ENCODE data around the gene CAMSAP2. TPM values are rescaled to one million over a fixed set of nuclear protein-coding genes. Genes with fewer than 3 reads are reported as not detected.

The CAMSAP2 gene
- total RNA-seq, 1 donor from 2014 or later = 27.9 TPM

DNA sequence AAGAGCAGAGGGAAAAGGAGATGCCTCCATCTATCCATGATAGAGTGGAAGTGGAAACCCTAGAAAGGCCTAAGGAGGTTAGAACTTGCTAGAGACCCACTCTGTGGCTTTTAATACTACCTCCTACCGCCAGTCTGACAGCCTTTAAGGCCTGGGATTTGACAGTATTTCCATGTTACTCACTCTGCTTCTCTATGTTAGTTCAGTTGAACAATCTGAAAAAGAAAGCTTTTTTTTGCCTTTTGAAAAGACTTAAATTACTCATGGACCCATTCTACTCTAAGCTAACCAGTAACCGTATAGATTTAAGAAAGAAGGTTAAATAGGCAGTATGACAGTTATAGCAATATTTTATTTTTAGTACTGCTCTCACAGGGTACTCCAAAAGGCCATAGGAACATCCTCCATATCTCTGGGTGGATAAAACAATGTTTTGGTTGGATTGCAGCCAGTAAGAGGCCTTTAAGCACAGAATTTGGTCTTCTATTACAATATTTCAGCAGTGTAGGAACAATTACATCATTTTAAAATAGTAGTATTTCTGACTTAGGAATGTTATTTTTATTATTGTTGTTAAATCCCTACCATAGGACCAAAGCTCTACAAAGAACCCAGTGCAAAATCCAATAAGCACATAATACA is 118.1 kb downstream of the CAMSAP2 start:
- no peak overlapping the region for H3K27ac Mint-ChIP-seq
- no peaks in the 10 kb centered on the region for H3K9me3 Mint-ChIP-seq (ENCODE audit: low read depth)
- H3K4me1 Mint-ChIP-seq (ENCODE audit: low read depth) = no peaks in the 10 kb centered on the region
- peaks cover 9% of the 10 kb centered on the region for H3K36me3 Mint-ChIP-seq (ENCODE audit: insufficient read depth)
- H3K27me3 Mint-ChIP-seq = no peaks in the 10 kb centered on the region
- DNase-seq (ENCODE audit: low spot score, unreplicated experiment) = no peak
- TF ChIP-seq, protein P1, sequence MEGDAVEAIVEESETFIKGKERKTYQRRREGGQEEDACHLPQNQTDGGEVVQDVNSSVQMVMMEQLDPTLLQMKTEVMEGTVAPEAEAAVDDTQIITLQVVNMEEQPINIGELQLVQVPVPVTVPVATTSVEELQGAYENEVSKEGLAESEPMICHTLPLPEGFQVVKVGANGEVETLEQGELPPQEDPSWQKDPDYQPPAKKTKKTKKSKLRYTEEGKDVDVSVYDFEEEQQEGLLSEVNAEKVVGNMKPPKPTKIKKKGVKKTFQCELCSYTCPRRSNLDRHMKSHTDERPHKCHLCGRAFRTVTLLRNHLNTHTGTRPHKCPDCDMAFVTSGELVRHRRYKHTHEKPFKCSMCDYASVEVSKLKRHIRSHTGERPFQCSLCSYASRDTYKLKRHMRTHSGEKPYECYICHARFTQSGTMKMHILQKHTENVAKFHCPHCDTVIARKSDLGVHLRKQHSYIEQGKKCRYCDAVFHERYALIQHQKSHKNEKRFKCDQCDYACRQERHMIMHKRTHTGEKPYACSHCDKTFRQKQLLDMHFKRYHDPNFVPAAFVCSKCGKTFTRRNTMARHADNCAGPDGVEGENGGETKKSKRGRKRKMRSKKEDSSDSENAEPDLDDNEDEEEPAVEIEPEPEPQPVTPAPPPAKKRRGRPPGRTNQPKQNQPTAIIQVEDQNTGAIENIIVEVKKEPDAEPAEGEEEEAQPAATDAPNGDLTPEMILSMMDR (IDR thresholded peaks at IDR 0.05; ENCODE audit: unreplicated experiment) = no peak
- H3K4me3 Mint-ChIP-seq (ENCODE audit: low read depth) = no peak overlapping the region

GRCh38 chr1:200857804-200858203 is 119.1 kb downstream of the CAMSAP2 start:
- TF ChIP-seq, protein P1 (IDR thresholded peaks at IDR 0.05; ENCODE audit: unreplicated experiment) = no peak
- Mint-ChIP-seq H3K4me1 (ENCODE audit: low read depth) (no peaks in the 10 kb centered on the region), H3K36me3 (ENCODE audit: insufficient read depth) (peaks cover 8% of the 10 kb centered on the region), H3K9me3 (ENCODE audit: low read depth) (no peaks in the 10 kb centered on the region), H3K27me3 (no peaks in the 10 kb centered on the region), H3K4me3 (ENCODE audit: low read depth) (no peak overlapping the region), H3K27ac (no peak overlapping the region)
- DNase-seq (ENCODE audit: low spot score, unreplicated experiment) = no peak

GRCh38 chr1:200861937-200862647 is 123.4 kb downstream of the CAMSAP2 start:
- Mint-ChIP-seq H3K36me3 (ENCODE audit: insufficient read depth) (peaks cover 14% of the 10 kb centered on the region), H3K4me1 (ENCODE audit: low read depth) (no peaks in the 10 kb centered on the region), H3K27me3 (no peaks in the 10 kb centered on the region), H3K4me3 (ENCODE audit: low read depth) (no peak overlapping the region), H3K9me3 (ENCODE audit: low read depth) (no peaks in the 10 kb centered on the region), H3K27ac (no peak overlapping the region)
- TF ChIP-seq, protein P1 (IDR thresholded peaks at IDR 0.05; ENCODE audit: unreplicated experiment) = no peak
- DNase-seq (ENCODE audit: low spot score, unreplicated experiment) = no peak

GRCh38 chr1:200862713-200863415 is 124.2 kb downstream of the CAMSAP2 start:
- DNase-seq (ENCODE audit: low spot score, unreplicated experiment) = no peak
- H3K36me3 Mint-ChIP-seq (ENCODE audit: insufficient read depth) = peaks cover 14% of the 10 kb centered on the region
- no peaks in the 10 kb centered on the region for H3K4me1 Mint-ChIP-seq (ENCODE audit: low read depth)
- no peak overlapping the region for H3K27ac Mint-ChIP-seq
- H3K27me3 Mint-ChIP-seq = no peaks in the 10 kb centered on the region
- TF ChIP-seq, protein P1 (IDR thresholded peaks at IDR 0.05; ENCODE audit: unreplicated experiment) = no peak
- H3K9me3 Mint-ChIP-seq (ENCODE audit: low read depth) = no peaks in the 10 kb centered on the region
- no peak overlapping the region for H3K4me3 Mint-ChIP-seq (ENCODE audit: low read depth)

- no peak for DNase-seq (ENCODE audit: low spot score, unreplicated experiment)
- H3K36me3 Mint-ChIP-seq (ENCODE audit: insufficient read depth) = peaks cover 12% of the 10 kb centered on the region
- H3K27me3 Mint-ChIP-seq = peaks cover 2% of the 10 kb centered on the region
- no peaks in the 10 kb centered on the region for H3K4me1 Mint-ChIP-seq (ENCODE audit: low read depth)
- TF ChIP-seq, protein P1 (IDR thresholded peaks at IDR 0.05; ENCODE audit: unreplicated experiment) = no peak
- no peak overlapping the region for H3K4me3 Mint-ChIP-seq (ENCODE audit: low read depth)
- no peaks in the 10 kb centered on the region for H3K9me3 Mint-ChIP-seq (ENCODE audit: low read depth)
- H3K27ac Mint-ChIP-seq = no peak overlapping the region
Observed at GRCh38 chr1:200866116-200866515, 127.4 kb downstream of the CAMSAP2 start.
